Heart left ventricle (tissue), 13 donors: ENCODE data around the gene MPRIP.

Experiments
- CTCF ChIP-seq, 12 donors: fragments of 200-600 bp; sonication (generic) in 4 of 12; IDR thresholded peaks; one replicate each; pipeline versions ENCODE4 v1.5.0 to v1.8.0; 2018 to 2022; ENCODE audit warnings: antibody characterized with exemption in 12 of 12, mild to moderate bottlenecking in 5 of 12
- POLR2A ChIP-seq, 2 donors: fragments of 450-650 bp; IDR thresholded peaks; one replicate each; pipeline ENCODE4 v1.6.1; 2017; ENCODE audit warnings: antibody characterized with exemption in 2 of 2, mild to moderate bottlenecking in 2 of 2, moderate library complexity in 2 of 2
- donor health status: ischemic (EF 13 %, LVEDD 7.1; RV severe dilation, severe dysfunction).
- donor health status: DM: no; HTN: yes; CAD: no.
- donor health status: DM: no; HTN: no; CAD: no.
- donor health status: ischemic (EF 25% LVEDD 6.9; RV normal size, moderate dysfunction).
- donor health status: ischemic (EF 25% LVEDD 5.7; RV mildly dilated, moderate dysfunction).
- donor health status: ischemic (EF 35%, LVEDD 5.7; RV mildly dilated, moderate dysfunction).
- donor health status: nonischemic (EF 11% LVEDD 7.7; RV severe dilation, severe dysfunction).
- donor health status: DM: yes; HTN: yes; CAD: no.
- donor health status: PGD.
- donor health status: ischemic (EF 29% LVEDD 5.4; RV normal size, mild dysfunction).
- donor health status: nonischemic (EF 23%, LVEDD 6.1; RV moderate dilation, normal function).

GRCh38 chr17:17223736-17224135 is 181.5 kb downstream of the MPRIP start:
- TF ChIP-seq CTCF (IDR thresholded peaks at IDR 0.05) (no peak), POLR2A (IDR thresholded peaks at IDR 0.05) (no peak)
